Fibroblast of pulmonary artery (primary cell): ENCODE results near the gene NUP214.

ENCODE experiments used
- DNase-seq: peaks from one replicate; pipeline ENCODE4 v3.0.0-alpha.2; 2010; ENCODE audit warnings: low read depth
- H3K4me3 ChIP-seq: replicated peaks from 2 replicates; pipeline ENCODE4 v1.5.1; 2011; ENCODE audit warnings: low read depth, mild to moderate bottlenecking, control low read depth, low read length, moderate library complexity
- TF ChIP-seq, protein P1 (sequence below): IDR thresholded peaks from 2 replicates; pipeline ENCODE4 v1.5.1; 2011; ENCODE audit warnings: mild to moderate bottlenecking, control low read depth, low read length, inconsistent platforms; ENCODE audit errors: missing control alignments

The NUP214 gene

GRCh38 chr9:131235480-131235851 is 110.1 kb downstream of the NUP214 start:
- DNase-seq = no peak
- H3K4me3 ChIP-seq = no peak overlapping the region
- TF ChIP-seq, protein P1, sequence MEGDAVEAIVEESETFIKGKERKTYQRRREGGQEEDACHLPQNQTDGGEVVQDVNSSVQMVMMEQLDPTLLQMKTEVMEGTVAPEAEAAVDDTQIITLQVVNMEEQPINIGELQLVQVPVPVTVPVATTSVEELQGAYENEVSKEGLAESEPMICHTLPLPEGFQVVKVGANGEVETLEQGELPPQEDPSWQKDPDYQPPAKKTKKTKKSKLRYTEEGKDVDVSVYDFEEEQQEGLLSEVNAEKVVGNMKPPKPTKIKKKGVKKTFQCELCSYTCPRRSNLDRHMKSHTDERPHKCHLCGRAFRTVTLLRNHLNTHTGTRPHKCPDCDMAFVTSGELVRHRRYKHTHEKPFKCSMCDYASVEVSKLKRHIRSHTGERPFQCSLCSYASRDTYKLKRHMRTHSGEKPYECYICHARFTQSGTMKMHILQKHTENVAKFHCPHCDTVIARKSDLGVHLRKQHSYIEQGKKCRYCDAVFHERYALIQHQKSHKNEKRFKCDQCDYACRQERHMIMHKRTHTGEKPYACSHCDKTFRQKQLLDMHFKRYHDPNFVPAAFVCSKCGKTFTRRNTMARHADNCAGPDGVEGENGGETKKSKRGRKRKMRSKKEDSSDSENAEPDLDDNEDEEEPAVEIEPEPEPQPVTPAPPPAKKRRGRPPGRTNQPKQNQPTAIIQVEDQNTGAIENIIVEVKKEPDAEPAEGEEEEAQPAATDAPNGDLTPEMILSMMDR = no peak

GRCh38 chr9:131236161-131236560 is 110.8 kb downstream of the NUP214 start:
- DNase-seq = no peak
- no peak overlapping the region for H3K4me3 ChIP-seq
- TF ChIP-seq, protein P1 = no peak

DNA sequence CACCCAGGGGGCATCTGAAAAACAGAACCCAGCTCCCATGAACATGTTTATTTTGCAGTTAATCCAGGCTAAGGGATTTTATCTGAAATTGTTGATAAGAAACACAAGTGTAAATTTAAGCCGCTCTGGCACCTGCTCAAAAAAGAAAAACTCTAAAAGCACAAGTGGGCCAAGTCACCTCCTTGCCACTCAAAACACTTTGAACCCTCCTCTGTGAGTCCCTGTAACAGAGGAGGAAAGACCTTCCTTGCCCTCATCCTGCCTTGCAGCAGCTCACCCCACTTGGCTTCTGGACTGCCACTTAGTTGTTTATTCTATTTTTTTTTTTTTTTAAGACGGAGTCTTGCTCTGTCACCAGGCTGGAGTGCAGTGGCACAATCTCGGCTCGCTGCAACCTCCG is 111.4 kb downstream of the NUP214 start:
- TF ChIP-seq, protein P1 = no peak

GRCh38 chr9:131237291-131237690 is 111.9 kb downstream of the NUP214 start:
- no peak for DNase-seq
- no peak overlapping the region for H3K4me3 ChIP-seq
- TF ChIP-seq, protein P1 = no peak

More for the DNA sequence above, 111.4 kb downstream of the NUP214 start:
- DNase-seq = no peak
- no peak overlapping the region for H3K4me3 ChIP-seq

- TF ChIP-seq, protein P1 = no peak
- no peak overlapping the region for H3K4me3 ChIP-seq
- DNase-seq = peak; percentile 70
These were observed 112.6 kb downstream of the NUP214 start for GRCh38 chr9:131237931-131238401.

GRCh38 chr9:131238402-131239021 is 113.1 kb downstream of the NUP214 start:
- H3K4me3 ChIP-seq = no peak overlapping the region
- TF ChIP-seq, protein P1 = no peak
- peak; percentile 26 for DNase-seq

GRCh38 chr9:131239161-131239975 is 114.0 kb downstream of the NUP214 start:
- TF ChIP-seq, protein P1 = no peak
- no peak overlapping the region for H3K4me3 ChIP-seq
- DNase-seq = no peak
